ENCODE data around the gene ZNRF2.

GRCh38 chr7:30323006-30323355, 38.6 kb downstream of the ZNRF2 start:
- no peak for TF ChIP-seq POLR2A (IDR thresholded peaks at IDR 0.05; ENCODE audit: low read depth, low read length)
- TF ChIP-seq TAF1 (IDR thresholded peaks at IDR 0.05; ENCODE audit: low read depth, low read length), result no peak
- no peak for TF ChIP-seq POLR2AphosphoS5 (IDR thresholded peaks at IDR 0.05; ENCODE audit: low read depth, low read length)
- no peak for TF ChIP-seq POU2F2 (IDR thresholded peaks at IDR 0.05; ENCODE audit: low read depth, low read length)

All from GM12891 (cell line).